Measurements from ENCODE around the gene MYOCOS. TPM values are rescaled to one million over a fixed set of nuclear protein-coding genes. Genes with fewer than 3 reads are reported as not detected.
A peak's percentile ranks its signal among the peaks of the same experiment; 100 is the strongest.

The MYOCOS gene
- total RNA-seq, 2 experiments from 2014 or later: 0.14 TPM; not detected in 1

GRCh38 chr1:171642197-171642596 is 20.2 kb downstream of the MYOCOS start:
- H3K9me3 Mint-ChIP-seq: no peaks in the 10 kb centered on the region
- CTCF ChIA-PET: interaction anchor here (0.7 kb wide), 1 partner anchor 40 kb away, joined by 3 read pairs; no protein-coding TSS in a partner anchor
- no peak for TF ChIP-seq CTCF (IDR thresholded peaks at IDR 0.05)
- no peak overlapping the region for H3K4me3 ChIP-seq (ENCODE audit: low read length)
- H3K27ac Mint-ChIP-seq: no peak overlapping the region
- POLR2A ChIA-PET: no interaction called here
- H3K36me3 ChIP-seq (ENCODE audit: insufficient read depth, low read length): no peaks in the 10 kb centered on the region
- no peaks in the 10 kb centered on the region for H3K27me3 ChIP-seq (ENCODE audit: control insufficient read depth in 1 of 2, insufficient read depth in 2 of 2, low read length in 2 of 2)
- intact Hi-C loops (cut with DNase I, micrococcal nuclease): loop anchor here in 1 of 2 experiments (10.0 kb wide), 1 partner anchor 83 kb away; no protein-coding TSS in a partner anchor
- peaks cover 11% of the 10 kb centered on the region for H3K4me1 Mint-ChIP-seq (ENCODE audit: low read depth)
- H3K4me1 ChIP-seq (ENCODE audit: insufficient read depth, low read length): peaks cover 6% of the 10 kb centered on the region
- no peaks in the 10 kb centered on the region for H3K27me3 Mint-ChIP-seq
- ATAC-seq (ENCODE audit: poor library complexity) (no peak), DNase-seq (no peak)
- no peaks in the 10 kb centered on the region for H3K36me3 Mint-ChIP-seq (ENCODE audit: low read depth)
- H3K9me3 ChIP-seq (ENCODE audit: control insufficient read depth in 1 of 2, insufficient read depth in 1 of 2, low read length in 2 of 2): no peaks in the 10 kb centered on the region
- H3K27ac ChIP-seq (ENCODE audit: low read depth in 1 of 2, low read length in 2 of 2): no peak overlapping the region
- H3K4me3 Mint-ChIP-seq: no peak overlapping the region

GRCh38 chr1:171643156-171643555 is 21.1 kb downstream of the MYOCOS start:
- H3K4me1 ChIP-seq (ENCODE audit: insufficient read depth, low read length): peaks cover 6% of the 10 kb centered on the region
- no peak for ATAC-seq (ENCODE audit: poor library complexity)
- no peak for TF ChIP-seq CTCF (IDR thresholded peaks at IDR 0.05)
- no peaks in the 10 kb centered on the region for H3K27me3 ChIP-seq (ENCODE audit: control insufficient read depth in 1 of 2, insufficient read depth in 2 of 2, low read length in 2 of 2)
- H3K36me3 ChIP-seq (ENCODE audit: insufficient read depth, low read length): no peaks in the 10 kb centered on the region
- H3K36me3 Mint-ChIP-seq (ENCODE audit: low read depth): no peaks in the 10 kb centered on the region
- no peak overlapping the region for H3K27ac ChIP-seq (ENCODE audit: low read depth in 1 of 2, low read length in 2 of 2)
- H3K4me1 Mint-ChIP-seq (ENCODE audit: low read depth): peaks cover 11% of the 10 kb centered on the region
- no peaks in the 10 kb centered on the region for H3K9me3 Mint-ChIP-seq
- no peak overlapping the region for H3K4me3 ChIP-seq (ENCODE audit: low read length)
- H3K9me3 ChIP-seq (ENCODE audit: control insufficient read depth in 1 of 2, insufficient read depth in 1 of 2, low read length in 2 of 2): no peaks in the 10 kb centered on the region
- CTCF ChIA-PET: no interaction called here
- no peak overlapping the region for H3K4me3 Mint-ChIP-seq
- no peak overlapping the region for H3K27ac Mint-ChIP-seq
- DNase-seq: no peak
- POLR2A ChIA-PET: no interaction called here
- H3K27me3 Mint-ChIP-seq: no peaks in the 10 kb centered on the region
- intact Hi-C loops (cut with DNase I, micrococcal nuclease): loop anchor here in 1 of 2 experiments (10.0 kb wide), 1 partner anchor 82 kb away; no protein-coding TSS in a partner anchor

- Mint-ChIP-seq H3K36me3 (ENCODE audit: low read depth) (no peaks in the 10 kb centered on the region), H3K27ac (no peak overlapping the region), H3K9me3 (no peaks in the 10 kb centered on the region), H3K4me1 (ENCODE audit: low read depth) (peaks cover 11% of the 10 kb centered on the region), H3K4me3 (no peak overlapping the region), H3K27me3 (no peaks in the 10 kb centered on the region)
- no peak overlapping the region for H3K27ac ChIP-seq (ENCODE audit: low read depth in 1 of 2, low read length in 2 of 2)
- intact Hi-C loops (cut with DNase I, micrococcal nuclease): loop anchor here (1.0 to 10.0 kb wide), 2 partner anchors 80 to 340 kb away; no protein-coding TSS in a partner anchor
- no peaks in the 10 kb centered on the region for H3K9me3 ChIP-seq (ENCODE audit: control insufficient read depth in 1 of 2, insufficient read depth in 1 of 2, low read length in 2 of 2)
- H3K4me1 ChIP-seq (ENCODE audit: insufficient read depth, low read length): peaks cover 6% of the 10 kb centered on the region
- ChIA-PET POLR2A (interaction anchor here (1.0 to 1.4 kb wide), 2 partner anchors 96 to 136 kb away, joined by 3 to 4 read pairs; no protein-coding TSS in a partner anchor), CTCF (interaction anchor here (0.6 to 1.1 kb wide), 7 partner anchors 11 to 337 kb away, joined by 3 to 6 read pairs (median 4); partner anchors contain the start of gene VAMP4)
- ATAC-seq (ENCODE audit: poor library complexity) (peak; percentile 93), DNase-seq (peak; percentile 34 to 80 (median 52))
- H3K27me3 ChIP-seq (ENCODE audit: control insufficient read depth in 1 of 2, insufficient read depth in 2 of 2, low read length in 2 of 2): no peaks in the 10 kb centered on the region
- H3K36me3 ChIP-seq (ENCODE audit: insufficient read depth, low read length): no peaks in the 10 kb centered on the region
- H3K4me3 ChIP-seq (ENCODE audit: low read length): no peak overlapping the region
- TF ChIP-seq CTCF (IDR thresholded peaks at IDR 0.05): peak; percentile 51
These were observed 22.9 kb downstream of the MYOCOS start for GRCh38 chr1:171644805-171645483.
